Right lobe of liver (tissue), 6 donors: ENCODE data around the gene PHF5A. TPM values are rescaled to one million over a fixed set of nuclear protein-coding genes. Genes with fewer than 3 reads are reported as not detected.

Experiments used
- ATAC-seq, 4 donors: fragments of 200-7000 bp; cut with Tn5 transposase; one replicate each; pipeline ENCODE4 v1.9.1; 2020; ENCODE audit warnings: mild to moderate bottlenecking in 4 of 4, moderate library complexity in 4 of 4
- DNase-seq, 3 donors: peaks; one replicate each; pipeline ENCODE4 v3.0.0-alpha.2; 2020
- H3K27ac ChIP-seq, 3 donors: fragments of 200-600 bp; one replicate each; pipeline ENCODE4 v1.8.0; 2022
- H3K27me3 ChIP-seq, 2 donors: fragments of 200-600 bp; one replicate each; pipeline ENCODE4 v1.8.0; 2022
- H3K36me3 ChIP-seq, 4 donors: fragments of 200-600 bp; sonication (generic) in 1 of 4; one replicate each; pipeline versions ENCODE4 v1.5.1 to v1.8.0; 2017 to 2022; ENCODE audit warnings: control low read depth in 1 of 4
- H3K4me1 ChIP-seq, 4 donors: fragments of 200-600 bp; sonication (generic) in 1 of 4; one replicate each; pipeline versions ENCODE4 v1.5.1 to v1.8.0; 2017 to 2022; ENCODE audit warnings: control low read depth in 1 of 4
- H3K4me3 ChIP-seq, 3 donors: fragments of 200-600 bp; one replicate each; pipeline ENCODE4 v1.8.0; 2022
- H3K9me3 ChIP-seq, 4 donors: fragments of 200-600 bp; sonication (generic) in 1 of 4; one replicate each; pipeline versions ENCODE4 v1.5.1 to v1.8.0; 2017 to 2022; ENCODE audit warnings: control low read depth in 1 of 4
- POLR2A ChIP-seq: fragments of 450-650 bp; IDR thresholded peaks from one replicate; pipeline ENCODE4 v1.6.1; 2017; ENCODE audit warnings: antibody characterized with exemption, mild to moderate bottlenecking
- WGBS: methylation state at CpG from one replicate; pipeline ENCODE4 v1.1.6; 2018; ENCODE audit warnings: low coverage, low lambda C conversion rate; ENCODE audit not compliant: insufficient coverage; ENCODE audit errors: missing lambda C conversion rate; 5-methylcytosine and 5-hydroxymethylcytosine counted together
- intact Hi-C, 2 donors: fragments of 100-400 bp; cut with DNase I; formaldehyde crosslinking; loops; one replicate each; pipeline versions ENCODE4 v1.11.2 to v1.14.1; 2022
- total RNA-seq, 6 experiments: library from RNA; depleted of rRNA in 2 of 6; stranded (reverse); fragments of >200 nt in 2 of 6; fragmentation: NEBNext Ultra II Directional in 3 of 6; extraction: Animal tissue kit (Norgen Biotek cat#: 25700) in 3 of 6; gene quantifications; one replicate each; pipeline versions ENCODE4 v1.1.0 to v1.2.4, GENCODE V29; 2016 to 2023
- TF ChIP-seq, protein P1 (sequence below), 4 donors: fragments of 200-600 bp in 3 of 4; fragments of 450-650 bp in 1 of 4; IDR thresholded peaks; one replicate each; pipeline versions ENCODE4 v1.5.1 to v1.8.0; 2016 to 2022; ENCODE audit warnings: antibody characterized with exemption in 4 of 4, mild to moderate bottlenecking in 2 of 4
- donor health status: DM: no; HTN: yes; CAD: no.
- donor health status: DM: no; HTN: no; CAD: no.
- donor health status: DM: no; HTN: no; CAD: no.
- donor health status: DM: no; HTN: yes; CAD: no.
- donor health status: DM: no; HTN: yes; CAD: no.

Gene PHF5A
- total RNA-seq, 6 experiments from 2014 or later, result 12.1 to 20.7 (median 14.5) TPM

GRCh38 chr22:41446639-41447434 lies 21.7 kb downstream of the PHF5A start, which contains the start of gene TOB2:
TSS of gene TOB2 (minus strand) at chr22:41446801. CDS start at chr22:41437345, 9,456 bp downstream.
- peak within 1 kb of the TSS; percentile 98 to 100 (median 99) for H3K27ac ChIP-seq
- WGBS, result 0% methylated on average over 16 of the region's 85 CpGs
- H3K27me3 ChIP-seq, result no peaks in the 10 kb centered on the region
- peak within 1 kb of the TSS; percentile 72 to 96 (median 95) for H3K4me3 ChIP-seq
- peaks cover 0 to 14% (median 4%) of the 10 kb centered on the region in 4 donors for H3K36me3 ChIP-seq
- peak; percentile 100 for TF ChIP-seq POLR2A
- TF ChIP-seq, protein P1, sequence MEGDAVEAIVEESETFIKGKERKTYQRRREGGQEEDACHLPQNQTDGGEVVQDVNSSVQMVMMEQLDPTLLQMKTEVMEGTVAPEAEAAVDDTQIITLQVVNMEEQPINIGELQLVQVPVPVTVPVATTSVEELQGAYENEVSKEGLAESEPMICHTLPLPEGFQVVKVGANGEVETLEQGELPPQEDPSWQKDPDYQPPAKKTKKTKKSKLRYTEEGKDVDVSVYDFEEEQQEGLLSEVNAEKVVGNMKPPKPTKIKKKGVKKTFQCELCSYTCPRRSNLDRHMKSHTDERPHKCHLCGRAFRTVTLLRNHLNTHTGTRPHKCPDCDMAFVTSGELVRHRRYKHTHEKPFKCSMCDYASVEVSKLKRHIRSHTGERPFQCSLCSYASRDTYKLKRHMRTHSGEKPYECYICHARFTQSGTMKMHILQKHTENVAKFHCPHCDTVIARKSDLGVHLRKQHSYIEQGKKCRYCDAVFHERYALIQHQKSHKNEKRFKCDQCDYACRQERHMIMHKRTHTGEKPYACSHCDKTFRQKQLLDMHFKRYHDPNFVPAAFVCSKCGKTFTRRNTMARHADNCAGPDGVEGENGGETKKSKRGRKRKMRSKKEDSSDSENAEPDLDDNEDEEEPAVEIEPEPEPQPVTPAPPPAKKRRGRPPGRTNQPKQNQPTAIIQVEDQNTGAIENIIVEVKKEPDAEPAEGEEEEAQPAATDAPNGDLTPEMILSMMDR (IDR thresholded peaks at IDR 0.05), result no peak
- H3K9me3 ChIP-seq, result no peaks in the 10 kb centered on the region
- peaks cover 0 to 29% (median 7%) of the 10 kb centered on the region in 4 donors for H3K4me1 ChIP-seq
- DNase-seq, result peak; percentile 97
- peak; percentile 71 to 75 (median 74) for ATAC-seq
- intact Hi-C loops, result no loop called here

DNA sequence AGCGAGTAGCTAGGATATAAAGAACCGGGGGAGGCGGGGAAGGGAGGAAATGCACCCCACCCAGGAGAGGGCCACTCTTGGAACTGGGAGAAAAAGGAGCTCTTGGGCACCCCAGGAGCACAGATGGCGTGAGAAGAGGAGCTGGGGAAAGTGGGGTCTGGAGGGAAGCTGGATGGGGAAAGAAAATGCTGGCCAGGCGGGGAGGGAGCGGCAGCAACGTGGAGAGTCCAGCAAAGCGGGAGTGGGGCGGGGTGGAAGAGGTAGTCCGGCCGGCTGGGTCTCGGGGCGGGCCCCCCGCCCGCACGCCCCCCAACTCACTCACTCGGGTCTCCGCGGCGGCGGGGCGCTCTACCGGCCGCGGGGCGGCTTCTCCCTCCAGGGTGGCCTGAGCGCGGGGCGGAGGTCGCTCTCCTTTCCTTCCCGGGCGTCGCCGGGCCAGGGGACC lies 22.4 kb downstream of the PHF5A start:
- ATAC-seq (no peak), DNase-seq (peak; percentile 47 to 66 (median 62))
- H3K4me1 ChIP-seq, result peaks cover 0 to 34% (median 10%) of the 10 kb centered on the region in 4 donors
- H3K4me3 ChIP-seq, result peak overlapping the region; percentile 72 to 96 (median 95)
- H3K9me3 ChIP-seq, result no peaks in the 10 kb centered on the region
- H3K27ac ChIP-seq, result peak overlapping the region; percentile 98 to 100 (median 99)
- WGBS, result under 1% methylated on average over 12 of the region's 34 CpGs
- TF ChIP-seq, protein P1 (IDR thresholded peaks at IDR 0.05), result no peak
- TF ChIP-seq POLR2A, result no peak
- intact Hi-C loops, result no loop called here
- H3K27me3 ChIP-seq, result no peaks in the 10 kb centered on the region
- peaks cover 0 to 17% (median 6%) of the 10 kb centered on the region in 4 donors for H3K36me3 ChIP-seq

DNA sequence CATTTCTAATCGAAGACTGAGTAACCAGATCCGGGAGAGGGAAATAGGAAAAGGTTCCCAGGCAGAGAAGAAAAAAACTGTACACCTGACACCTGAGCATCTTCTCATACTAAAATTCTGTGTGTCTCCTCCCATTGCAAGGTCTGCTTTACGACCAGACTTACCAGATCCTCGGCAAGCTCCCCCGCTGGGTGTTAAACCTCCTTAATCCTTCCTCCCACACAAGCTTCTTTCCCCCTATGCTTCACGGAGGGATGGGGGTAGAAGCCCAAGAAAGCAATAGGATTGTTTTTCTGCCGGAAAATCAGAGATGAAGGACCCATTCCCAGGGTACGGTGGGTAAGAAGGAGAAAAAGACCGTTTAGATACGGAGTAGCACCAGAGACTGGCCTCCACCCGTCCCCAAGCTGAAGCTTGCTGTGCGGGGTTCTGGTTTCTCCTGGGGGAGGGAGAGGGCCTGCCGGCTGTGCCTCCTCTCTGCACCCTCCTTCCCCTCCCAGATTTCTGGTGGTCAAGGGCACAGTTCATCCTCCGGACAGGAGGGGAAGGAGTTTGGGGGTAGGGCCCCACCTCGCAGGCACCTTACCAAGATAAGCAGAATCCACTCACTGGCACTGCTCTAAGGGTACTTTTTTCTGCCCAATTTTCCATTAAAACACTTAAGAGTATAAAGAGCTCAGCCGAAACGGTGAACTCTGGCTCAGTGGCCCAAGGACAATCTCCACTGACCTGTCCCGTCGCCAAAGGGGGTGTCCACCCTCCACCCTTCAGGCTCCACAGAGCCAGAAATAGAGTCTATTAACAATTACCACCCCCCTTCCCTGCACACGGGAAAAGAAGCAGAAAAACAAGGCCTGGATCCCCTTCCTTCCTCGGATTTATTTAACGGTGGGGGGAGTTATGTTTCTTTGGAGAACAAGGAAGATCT lies 23.1 kb downstream of the PHF5A start:
- ATAC-seq, result no peak
- Histone ChIP-seq H3K36me3 (peaks cover 0 to 20% (median 9%) of the 10 kb centered on the region in 4 donors), H3K9me3 (no peaks in the 10 kb centered on the region), H3K27ac (peak overlapping the region; percentile 98 to 100 (median 99)), H3K4me1 (peaks cover 0 to 40% (median 12%) of the 10 kb centered on the region in 4 donors), H3K4me3 (peak overlapping the region; percentile 72 to 96 (median 95)), H3K27me3 (no peaks in the 10 kb centered on the region)
- 0% methylated on average over 21 of the region's 22 CpGs for WGBS
- intact Hi-C loops, result no loop called here
- TF ChIP-seq, protein P1 (IDR thresholded peaks at IDR 0.05), result no peak
- TF ChIP-seq POLR2A, result no peak
- DNase-seq, result peak; percentile 28 to 58 (median 54)

- H3K4me1 ChIP-seq, result peaks cover 0 to 48% (median 15%) of the 10 kb centered on the region in 4 donors
- DNase-seq (peak; percentile 93), ATAC-seq (peak; percentile 53 to 69 (median 62))
- H3K4me3 ChIP-seq, result peak overlapping the region; percentile 72 to 96 (median 95)
- H3K27ac ChIP-seq, result peak overlapping the region; percentile 98 to 100 (median 99)
- no peaks in the 10 kb centered on the region for H3K9me3 ChIP-seq
- no peaks in the 10 kb centered on the region for H3K27me3 ChIP-seq
- H3K36me3 ChIP-seq, result peaks cover 0 to 24% (median 9%) of the 10 kb centered on the region in 4 donors
- TF ChIP-seq POLR2A, result no peak
- TF ChIP-seq, protein P1 (IDR thresholded peaks at IDR 0.05), result no peak
- 0% methylated on average over 25 of the region's 35 CpGs for WGBS
- intact Hi-C loops, result no loop called here
Measured at GRCh38 chr22:41444360-41445128, 23.9 kb downstream of the PHF5A start.
